GM12892 (cell line): ENCODE data around the gene HUNK. TPM values are rescaled to one million over a fixed set of nuclear protein-coding genes. Genes with fewer than 3 reads are reported as not detected.

Experiments used
- DNase-seq: peaks from one replicate; pipeline ENCODE4 v3.0.0; 2011; ENCODE audit not compliant: insufficient read length
- FAIRE-seq: peaks from 2 replicates; lab custom pipeline; 2011; peaks lifted over from hg19 to GRCh38; lab: Jason Lieb, UNC
- POLR2A ChIP-seq: IDR thresholded peaks from 2 replicates; pipeline ENCODE4 v1.6.1; 2011; ENCODE audit warnings: low read depth, low read length, control low read depth
- POLR2AphosphoS5 ChIP-seq: IDR thresholded peaks from 2 replicates; pipeline ENCODE4 v1.6.1; 2011; ENCODE audit warnings: low read depth, low read length, control low read depth
- TAF1 ChIP-seq: IDR thresholded peaks from 2 replicates; pipeline ENCODE4 v1.6.1; 2011; ENCODE audit warnings: low read depth, mild to moderate bottlenecking, control low read depth, low read length, borderline replicate concordance
- polyA plus RNA-seq: library from polyadenylated mRNA; unstranded; fragments of >200 nt; gene quantifications from one replicate; pipeline ENCODE4 v1.2.1, GENCODE V29; 2012; ENCODE audit warnings: missing spikeins, inconsistent platforms; ENCODE audit not compliant: missing spikeins

The HUNK gene
- 0.08 TPM for polyA plus RNA-seq

GRCh38 chr21:31872452-31873274, at the start of gene HUNK:
HUNK (plus strand) TSS chr21:31873020; CDS start chr21:31873675, 655 bp downstream.
- FAIRE-seq = no peak
- DNase-seq = peak; percentile 36
- TF ChIP-seq POLR2A (no peak), POLR2AphosphoS5 (no peak), TAF1 (no peak)

GRCh38 chr21:31829736-31830472, 42.9 kb upstream of the HUNK start:
- no peak for FAIRE-seq
- TF ChIP-seq POLR2A (no peak), TAF1 (no peak), POLR2AphosphoS5 (no peak)

GRCh38 chr21:31830701-31831100, 42.1 kb upstream of the HUNK start:
- DNase-seq (no peak), FAIRE-seq (no peak)
- no peak for TF ChIP-seq POLR2AphosphoS5
- TF ChIP-seq TAF1 = no peak
- no peak for TF ChIP-seq POLR2A

More at GRCh38 chr21:31829736-31830472, 42.9 kb upstream of the HUNK start:
- no peak for DNase-seq

GRCh38 chr21:31837041-31837440, 35.8 kb upstream of the HUNK start:
- TF ChIP-seq TAF1 (no peak), POLR2AphosphoS5 (no peak), POLR2A (no peak)
- DNase-seq = no peak
- FAIRE-seq = no peak

GRCh38 chr21:31837618-31838390, 35.0 kb upstream of the HUNK start:
- DNase-seq = no peak
- no peak for FAIRE-seq
- TF ChIP-seq TAF1 (no peak), POLR2A (no peak), POLR2AphosphoS5 (no peak)

- TF ChIP-seq TAF1 = no peak
- TF ChIP-seq POLR2AphosphoS5 = no peak
- TF ChIP-seq POLR2A = no peak
- no peak for DNase-seq
- FAIRE-seq = no peak
Observed at GRCh38 chr21:31838586-31839355, 34.0 kb upstream of the HUNK start.

GRCh38 chr21:31844206-31844605, 28.6 kb upstream of the HUNK start:
- TF ChIP-seq POLR2AphosphoS5 (no peak), POLR2A (no peak), TAF1 (no peak)
- DNase-seq (no peak), FAIRE-seq (no peak)

GRCh38 chr21:31845151-31845729, 27.6 kb upstream of the HUNK start:
- FAIRE-seq = no peak

GRCh38 chr21:31846690-31847089, 26.1 kb upstream of the HUNK start:
- TF ChIP-seq POLR2A (no peak), TAF1 (no peak), POLR2AphosphoS5 (no peak)
- DNase-seq (no peak), FAIRE-seq (no peak)

More at GRCh38 chr21:31845151-31845729, 27.6 kb upstream of the HUNK start:
- TF ChIP-seq TAF1 (no peak), POLR2A (no peak), POLR2AphosphoS5 (no peak)
- no peak for DNase-seq

- FAIRE-seq (no peak), DNase-seq (no peak)
- TF ChIP-seq POLR2AphosphoS5 (no peak), POLR2A (no peak), TAF1 (no peak)
Observed at GRCh38 chr21:31847761-31848160, 25.1 kb upstream of the HUNK start.
